Uterus (tissue), 4 donors: ENCODE data around the gene VGF. TPM values are rescaled to one million over a fixed set of nuclear protein-coding genes. Genes with fewer than 3 reads are reported as not detected.

Source experiments
- DNase-seq, 2 donors: peaks; one replicate each; pipeline ENCODE4 v3.0.0-alpha.2; 2019 to 2020
- H3K27ac ChIP-seq, 2 donors: fragments of 200-600 bp; sonication (generic); 1 replicate in 1 of 2; 2 replicates in 1 of 2; pipeline ENCODE4 v1.5.1; 2016 to 2018
- H3K27me3 ChIP-seq, 2 donors: fragments of 200-600 bp; sonication (generic); one replicate each; pipeline ENCODE4 v1.5.1; 2018 to 2019; ENCODE audit warnings: control low read depth in 1 of 2
- H3K36me3 ChIP-seq, 2 donors: fragments of 200-600 bp; sonication (generic); one replicate each; pipeline ENCODE4 v1.5.1; 2019; ENCODE audit warnings: control low read depth in 1 of 2
- H3K4me1 ChIP-seq, 2 donors: fragments of 200-600 bp; sonication (generic); one replicate each; pipeline ENCODE4 v1.5.1; 2018 to 2019; ENCODE audit warnings: control low read depth in 1 of 2
- H3K4me3 ChIP-seq, 2 donors: fragments of 200-600 bp; sonication (generic); 1 replicate in 1 of 2; 2 replicates in 1 of 2; pipeline ENCODE4 v1.5.1; 2018 to 2019; ENCODE audit warnings: mild to moderate bottlenecking in 1 of 2
- H3K9me3 ChIP-seq, 2 donors: fragments of 200-600 bp; sonication (generic); one replicate each; pipeline ENCODE4 v1.5.1; 2019; ENCODE audit warnings: control low read depth in 1 of 2
- CTCF ChIP-seq, 4 experiments: fragments of 200-600 bp in 2 of 4; fragments of 450-650 bp in 2 of 4; sonication (generic) in 2 of 4; IDR thresholded peaks; one replicate each; pipeline ENCODE4 v1.5.1; 2016 to 2019; ENCODE audit warnings: antibody characterized with exemption in 4 of 4, mild to moderate bottlenecking in 2 of 4, moderate library complexity in 1 of 4
- POLR2A ChIP-seq, 2 donors: fragments of 450-650 bp; IDR thresholded peaks; one replicate each; pipeline ENCODE4 v1.6.1; 2016; ENCODE audit warnings: antibody characterized with exemption in 2 of 2, mild to moderate bottlenecking in 1 of 2, moderate library complexity in 1 of 2
- intact Hi-C: fragments of 100-400 bp; cut with DNase I; formaldehyde crosslinking; loops from one replicate; pipeline ENCODE4 v1.15.1; 2023; ENCODE audit warnings: low total_unique reads
- total RNA-seq, 4 donors: library from RNA; depleted of rRNA in 3 of 4; stranded (reverse); fragments of >200 nt in 3 of 4; gene quantifications; one replicate each; pipeline versions ENCODE4 v1.1.0 to v1.2.4, GENCODE V29; 2014 to 2023
- donor health status: DM: yes; HTN: yes; CAD: no.

Gene VGF
- total RNA-seq, 4 donors from 2014 or later = 0.14 TPM; not detected in 3

GRCh38 chr7:101120315-101120714 lies 45.1 kb downstream of the VGF start:
- Histone ChIP-seq H3K4me3 (no peak overlapping the region), H3K36me3 (no peaks in the 10 kb centered on the region), H3K27ac (peak overlapping the region; percentile 39 to 97), H3K27me3 (no peaks in the 10 kb centered on the region), H3K9me3 (no peaks in the 10 kb centered on the region), H3K4me1 (peaks cover 0 to 16% of the 10 kb centered on the region in 2 donors)
- intact Hi-C loops = no loop called here
- DNase-seq = no peak
- TF ChIP-seq CTCF (IDR thresholded peaks at IDR 0.05) (no peak), POLR2A (IDR thresholded peaks at IDR 0.05) (no peak)

DNA sequence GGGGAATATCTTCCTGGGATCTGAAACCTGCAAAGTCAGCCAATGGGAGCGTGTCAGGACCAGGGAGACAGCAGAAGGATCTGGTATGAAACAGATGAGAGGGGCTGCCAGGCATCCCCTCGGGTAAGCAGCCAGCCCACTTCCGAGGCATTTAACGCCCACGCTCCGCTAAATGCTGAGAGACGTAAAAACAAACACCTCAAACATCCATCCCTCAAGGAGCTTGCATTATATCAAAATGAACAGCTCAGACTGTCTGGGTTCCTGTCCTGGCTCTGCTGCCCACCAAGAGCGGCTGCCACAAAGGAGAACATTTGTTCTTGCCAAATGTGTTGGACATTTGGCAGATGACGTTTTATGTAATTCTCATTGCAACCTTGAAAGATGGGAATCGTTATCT lies 45.5 kb downstream of the VGF start:
- intact Hi-C loops = no loop called here
- H3K27me3 ChIP-seq = no peaks in the 10 kb centered on the region
- no peak for DNase-seq
- peak overlapping the region; percentile 39 to 97 for H3K27ac ChIP-seq
- TF ChIP-seq POLR2A (IDR thresholded peaks at IDR 0.05) (no peak), CTCF (IDR thresholded peaks at IDR 0.05) (no peak)
- peaks cover 0 to 11% of the 10 kb centered on the region in 2 donors for H3K4me1 ChIP-seq
- no peak overlapping the region for H3K4me3 ChIP-seq
- H3K36me3 ChIP-seq = no peaks in the 10 kb centered on the region
- no peaks in the 10 kb centered on the region for H3K9me3 ChIP-seq

DNA sequence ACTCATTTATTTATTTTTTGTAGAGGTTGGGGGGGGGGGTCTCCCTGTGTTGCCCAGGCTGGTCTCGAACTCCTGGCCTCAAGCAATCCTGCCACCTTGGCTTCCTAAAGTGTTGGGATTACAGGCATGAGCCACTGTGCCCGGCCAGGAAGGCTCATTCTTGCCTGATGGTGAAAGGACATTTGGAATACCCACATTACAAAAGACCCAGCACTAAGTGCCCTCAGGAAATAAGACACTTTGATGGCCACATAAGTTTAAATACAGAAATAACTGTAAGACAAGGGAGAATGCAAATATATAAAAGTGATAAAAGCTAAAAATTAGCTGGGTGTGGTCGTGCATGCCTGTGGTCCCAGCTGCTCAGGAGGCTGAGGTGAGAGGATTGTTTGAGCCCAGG lies 46.5 kb downstream of the VGF start:
- Histone ChIP-seq H3K27ac (peak overlapping the region in 1 of 2 donors; percentile 97), H3K36me3 (no peaks in the 10 kb centered on the region), H3K9me3 (no peaks in the 10 kb centered on the region), H3K27me3 (no peaks in the 10 kb centered on the region), H3K4me3 (no peak overlapping the region), H3K4me1 (peaks cover 0 to 3% of the 10 kb centered on the region in 2 donors)
- intact Hi-C loops = no loop called here
- DNase-seq = no peak
- TF ChIP-seq CTCF (IDR thresholded peaks at IDR 0.05) (no peak), POLR2A (IDR thresholded peaks at IDR 0.05) (no peak)

DNA sequence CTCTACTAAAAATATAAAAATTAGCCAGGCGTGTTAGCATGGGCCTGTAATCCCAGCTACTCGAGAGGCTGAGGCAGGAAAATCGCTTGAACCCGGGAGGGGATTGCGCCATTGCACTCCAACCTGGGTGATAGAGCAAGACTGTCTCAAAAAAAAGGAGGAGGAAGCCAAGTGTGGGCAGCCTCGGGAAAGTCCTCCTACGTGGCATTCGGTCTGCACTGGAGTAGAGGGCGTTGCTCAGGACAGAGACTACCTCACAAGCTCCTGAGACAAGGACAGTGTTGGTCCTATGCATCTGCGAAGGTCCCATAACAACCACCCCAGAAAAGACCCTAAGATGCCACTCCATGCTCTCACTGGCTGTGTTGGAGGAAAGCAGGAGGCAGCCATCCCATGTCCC lies 48.5 kb downstream of the VGF start:
- TF ChIP-seq CTCF (IDR thresholded peaks at IDR 0.05) (no peak), POLR2A (IDR thresholded peaks at IDR 0.05) (no peak)
- DNase-seq = no peak
- Histone ChIP-seq H3K27ac (peak overlapping the region; percentile 57 to 97), H3K27me3 (no peaks in the 10 kb centered on the region), H3K4me3 (no peak overlapping the region), H3K4me1 (peaks cover 0 to 6% of the 10 kb centered on the region in 2 donors), H3K9me3 (no peaks in the 10 kb centered on the region), H3K36me3 (no peaks in the 10 kb centered on the region)
- intact Hi-C loops = no loop called here

DNA sequence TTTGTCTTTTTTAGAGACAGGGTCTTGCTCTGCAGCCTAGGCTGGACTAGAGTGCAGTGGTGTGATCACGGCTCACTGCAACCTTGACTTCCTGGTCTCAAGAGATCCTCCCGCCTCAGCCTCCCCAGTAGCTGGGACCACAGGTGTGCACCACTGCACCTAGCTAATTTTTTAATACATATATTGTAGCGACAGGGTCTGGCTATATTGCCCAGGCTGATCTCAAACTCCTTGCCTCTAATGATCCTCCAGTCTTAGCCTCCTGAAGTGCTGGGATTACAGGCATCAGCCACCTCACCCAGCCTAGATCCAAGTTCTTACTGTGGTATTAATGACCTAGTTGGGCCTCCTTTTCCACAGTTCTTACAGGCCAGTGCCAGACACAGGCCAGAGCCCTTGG lies 50.2 kb downstream of the VGF start:
- DNase-seq = no peak
- H3K27ac ChIP-seq = peak overlapping the region in 1 of 2 donors; percentile 18
- intact Hi-C loops = no loop called here

More for the DNA sequence above, 50.2 kb downstream of the VGF start:
- H3K27me3 ChIP-seq = no peaks in the 10 kb centered on the region
- peaks cover 0 to 8% of the 10 kb centered on the region in 2 donors for H3K4me1 ChIP-seq
- H3K9me3 ChIP-seq = no peaks in the 10 kb centered on the region
- no peaks in the 10 kb centered on the region for H3K36me3 ChIP-seq
- no peak overlapping the region for H3K4me3 ChIP-seq
- no peak for TF ChIP-seq CTCF (IDR thresholded peaks at IDR 0.05)
- no peak for TF ChIP-seq POLR2A (IDR thresholded peaks at IDR 0.05)
